22Rv1 (cell line): Measurements from ENCODE around the gene CXCL12.

Experiments
- CTCF ChIP-seq: fragments of 450-650 bp; IDR thresholded peaks from 2 replicates; pipeline ENCODE4 v1.5.1; 2017; ENCODE audit warnings: mild to moderate bottlenecking
- ZFX ChIP-seq: fragments of 450-650 bp; IDR thresholded peaks from 2 replicates; pipeline ENCODE4 v1.6.1; 2017; ENCODE audit warnings: antibody characterized with exemption, borderline replicate concordance

DNA sequence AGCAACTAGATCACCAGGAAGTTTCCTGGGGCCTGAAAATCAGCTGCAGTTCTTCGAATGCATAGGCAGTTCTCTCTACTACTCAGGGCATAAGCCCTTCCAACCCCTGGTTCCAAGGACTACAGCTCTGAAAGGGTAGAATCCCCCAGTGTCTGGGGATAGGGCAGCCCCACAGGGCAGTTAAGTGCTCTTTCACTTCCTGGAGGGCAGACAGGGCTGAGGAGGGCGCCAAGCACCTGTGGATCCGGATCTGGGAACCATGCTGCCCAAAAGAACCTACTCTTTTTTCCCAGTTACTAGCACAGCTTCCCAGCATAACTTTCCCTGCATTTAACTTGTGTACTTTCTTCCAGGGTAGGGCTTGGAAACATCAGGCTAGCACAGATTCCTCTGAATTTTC lies 41.1 kb downstream of the CXCL12 start:
- TF ChIP-seq CTCF (no peak), ZFX (no peak)
